ENCODE measurements around the gene C12orf75.

DNA sequence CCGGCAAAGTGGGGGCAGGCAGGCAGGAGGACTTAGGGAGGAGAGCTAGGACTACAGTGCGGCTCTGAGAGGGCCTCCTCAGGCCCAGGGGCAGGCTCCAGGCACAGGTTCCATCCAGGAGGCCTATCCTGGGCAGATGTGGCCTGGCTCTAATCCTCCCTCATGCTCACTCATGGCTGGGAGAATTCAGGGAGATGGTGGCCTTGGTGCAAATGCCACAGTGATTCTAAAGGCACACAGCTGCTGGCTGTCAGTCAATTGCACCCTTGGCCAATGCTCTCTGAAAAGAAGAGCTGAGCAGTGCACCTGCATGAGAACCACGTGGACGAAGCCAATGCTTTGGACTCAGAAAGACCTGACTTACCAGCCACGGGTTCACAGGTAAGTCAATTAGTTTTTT is 89.6 kb downstream of the C12orf75 start:
- no peak for TF ChIP-seq POLR2A (IDR thresholded peaks at IDR 0.05)
- TF ChIP-seq, protein P1, sequence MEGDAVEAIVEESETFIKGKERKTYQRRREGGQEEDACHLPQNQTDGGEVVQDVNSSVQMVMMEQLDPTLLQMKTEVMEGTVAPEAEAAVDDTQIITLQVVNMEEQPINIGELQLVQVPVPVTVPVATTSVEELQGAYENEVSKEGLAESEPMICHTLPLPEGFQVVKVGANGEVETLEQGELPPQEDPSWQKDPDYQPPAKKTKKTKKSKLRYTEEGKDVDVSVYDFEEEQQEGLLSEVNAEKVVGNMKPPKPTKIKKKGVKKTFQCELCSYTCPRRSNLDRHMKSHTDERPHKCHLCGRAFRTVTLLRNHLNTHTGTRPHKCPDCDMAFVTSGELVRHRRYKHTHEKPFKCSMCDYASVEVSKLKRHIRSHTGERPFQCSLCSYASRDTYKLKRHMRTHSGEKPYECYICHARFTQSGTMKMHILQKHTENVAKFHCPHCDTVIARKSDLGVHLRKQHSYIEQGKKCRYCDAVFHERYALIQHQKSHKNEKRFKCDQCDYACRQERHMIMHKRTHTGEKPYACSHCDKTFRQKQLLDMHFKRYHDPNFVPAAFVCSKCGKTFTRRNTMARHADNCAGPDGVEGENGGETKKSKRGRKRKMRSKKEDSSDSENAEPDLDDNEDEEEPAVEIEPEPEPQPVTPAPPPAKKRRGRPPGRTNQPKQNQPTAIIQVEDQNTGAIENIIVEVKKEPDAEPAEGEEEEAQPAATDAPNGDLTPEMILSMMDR (IDR thresholded peaks at IDR 0.05): no peak

All from Peyer's patch (tissue), 4 donors.